ENCODE data around the gene CCKAR.

DNA sequence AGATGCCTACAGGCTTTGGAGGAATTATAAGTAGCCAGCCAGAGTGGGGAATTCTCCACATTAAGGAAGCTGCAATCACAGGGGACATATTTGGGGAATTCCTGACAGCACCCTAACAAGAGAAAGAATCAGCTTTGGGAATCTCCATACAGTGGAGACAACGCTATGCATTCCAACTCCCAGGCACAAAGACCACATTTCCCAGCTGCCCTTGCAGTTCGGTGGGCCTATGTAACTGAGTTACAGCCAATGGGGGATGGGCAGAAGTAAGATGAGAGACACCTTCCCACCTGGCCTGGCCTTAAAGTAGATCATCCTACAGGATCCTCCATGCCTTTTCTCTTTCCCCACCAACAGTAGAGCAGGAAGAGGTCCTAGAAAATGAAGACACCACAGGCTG, 43.4 kb upstream of the CCKAR start:
- TF ChIP-seq GATA2 (IDR thresholded peaks at IDR 0.05; ENCODE audit: low read depth, low read length) (no peak), GATA3 (IDR thresholded peaks at IDR 0.05; ENCODE audit: low read depth, low read length) (no peak)

All from SH-SY5Y (cell line).